ENCODE measurements around the gene VAMP3.

GRCh38 chr1:7821282-7821681 lies 50.2 kb downstream of the VAMP3 start:
- TF ChIP-seq, protein P1, sequence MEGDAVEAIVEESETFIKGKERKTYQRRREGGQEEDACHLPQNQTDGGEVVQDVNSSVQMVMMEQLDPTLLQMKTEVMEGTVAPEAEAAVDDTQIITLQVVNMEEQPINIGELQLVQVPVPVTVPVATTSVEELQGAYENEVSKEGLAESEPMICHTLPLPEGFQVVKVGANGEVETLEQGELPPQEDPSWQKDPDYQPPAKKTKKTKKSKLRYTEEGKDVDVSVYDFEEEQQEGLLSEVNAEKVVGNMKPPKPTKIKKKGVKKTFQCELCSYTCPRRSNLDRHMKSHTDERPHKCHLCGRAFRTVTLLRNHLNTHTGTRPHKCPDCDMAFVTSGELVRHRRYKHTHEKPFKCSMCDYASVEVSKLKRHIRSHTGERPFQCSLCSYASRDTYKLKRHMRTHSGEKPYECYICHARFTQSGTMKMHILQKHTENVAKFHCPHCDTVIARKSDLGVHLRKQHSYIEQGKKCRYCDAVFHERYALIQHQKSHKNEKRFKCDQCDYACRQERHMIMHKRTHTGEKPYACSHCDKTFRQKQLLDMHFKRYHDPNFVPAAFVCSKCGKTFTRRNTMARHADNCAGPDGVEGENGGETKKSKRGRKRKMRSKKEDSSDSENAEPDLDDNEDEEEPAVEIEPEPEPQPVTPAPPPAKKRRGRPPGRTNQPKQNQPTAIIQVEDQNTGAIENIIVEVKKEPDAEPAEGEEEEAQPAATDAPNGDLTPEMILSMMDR (IDR thresholded peaks at IDR 0.05), result no peak
- no peak for TF ChIP-seq POLR2AphosphoS5 (IDR thresholded peaks at IDR 0.05)
